GM13977 (cell line): ENCODE measurements around the gene MGA.

Experiments
- DNase-seq: peaks from one replicate; pipeline ENCODE4 v3.0.0; 2012; ENCODE audit warnings: low spot score
- CTCF ChIP-seq: IDR thresholded peaks from 2 replicates; pipeline ENCODE4 v1.5.1; 2012; ENCODE audit warnings: mild to moderate bottlenecking, control low read depth; ENCODE audit not compliant: insufficient read depth; ENCODE audit errors: extremely low read depth, missing control alignments
- in situ Hi-C: fragments of 300-500 bp; cut with MboI; formaldehyde crosslinking; loops from one replicate; pipeline ENCODE4 v1.12.0; 2022; ENCODE audit warnings: low sequenced_read_pairs, low pct_unique_long_range_greater_than_20kb, mixed read lengths, inconsistent platforms; ENCODE audit not compliant: unreplicated experiment

The MGA gene

GRCh38 chr15:41655716-41656115, 4.5 kb upstream of the MGA start:
- no peak for TF ChIP-seq CTCF
- in situ Hi-C loops = no loop called here
- no peak for DNase-seq

- in situ Hi-C loops = no loop called here
- TF ChIP-seq CTCF = no peak
- no peak for DNase-seq
Measured at GRCh38 chr15:41656188-41656587, 4.0 kb upstream of the MGA start.

DNA sequence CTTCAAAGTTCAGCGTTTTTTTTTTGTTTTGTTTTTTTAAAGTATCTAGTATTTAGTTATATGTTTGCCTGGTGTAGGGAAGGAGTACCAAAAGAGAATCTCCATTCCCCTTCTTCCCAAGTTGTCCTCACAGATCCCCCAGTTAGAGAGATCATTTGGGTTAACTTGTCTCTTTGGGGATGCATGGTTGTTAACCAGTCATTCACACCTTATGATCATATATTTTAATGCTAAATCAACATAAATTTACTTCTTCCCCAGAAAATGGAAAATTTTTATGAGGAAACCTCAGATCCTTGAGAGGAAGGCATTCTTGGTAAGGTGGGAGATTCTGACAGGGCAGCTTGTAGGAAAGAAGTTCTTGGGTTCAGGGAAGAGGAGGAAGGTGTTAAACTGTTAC, 1.5 kb upstream of the MGA start:
- in situ Hi-C loops = no loop called here
- no peak for DNase-seq
- TF ChIP-seq CTCF = no peak

- TF ChIP-seq CTCF = no peak
- DNase-seq = no peak
- in situ Hi-C loops = no loop called here
Measured at GRCh38 chr15:41659190-41659589, 1.0 kb upstream of the MGA start.

GRCh38 chr15:41659855-41660234, 360 bp upstream of the MGA start:
- in situ Hi-C loops = no loop called here
- no peak for TF ChIP-seq CTCF
- DNase-seq = no peak

- TF ChIP-seq CTCF = no peak
- in situ Hi-C loops = no loop called here
- no peak for DNase-seq
Measured at GRCh38 chr15:41661078-41661517, 893 bp downstream of the MGA start.
